K562 (cell line): ENCODE measurements around the gene DSCAM. TPM values are rescaled to one million over a fixed set of nuclear protein-coding genes. Genes with fewer than 3 reads are reported as not detected.

Experiments
- ATAC-seq: fragments of 200-7000 bp; cut with Tn5 transposase; 3 replicates; pipeline ENCODE4 v1.9.1; 2020; ENCODE audit warnings: moderate library complexity
- BruUV-seq: library from RNA; stranded (reverse); fragments of 400-500 nt; replicated peaks from 2 replicates; lab custom pipeline; 2021; lab: Mats Ljungman, UMichigan
- CTCF ChIA-PET: fragments of 300-600 bp; formaldehyde crosslinking; extraction: SDS; loops from one replicate; lab custom pipeline; 2021; ENCODE audit warnings: low intra/inter-chr PET ratio; lab: Yijun Ruan, JAX
- POLR2A ChIA-PET: fragments of 300-600, 350-650 bp; sonication (Branson Sonifier 250); formaldehyde crosslinking; extraction: SDS; loops from one replicate; lab custom pipeline; 2021; ENCODE audit warnings: antibody characterized with exemption, inconsistent platforms; lab: Yijun Ruan, JAX
- DNase-seq, 4 experiments: peaks; one replicate each; pipeline versions ENCODE4 v3.0.0 to v3.0.0-alpha.2; 2011 to 2018; ENCODE audit warnings: low spot score in 3 of 4, mixed read lengths in 3 of 4; ENCODE audit errors: extremely low read depth in 1 of 4
- FAIRE-seq: peaks from 2 replicates; lab custom pipeline; 2011; peaks lifted over from hg19 to GRCh38; lab: Jason Lieb, UNC
- H2AFZ ChIP-seq: 2 replicates; pipeline ENCODE4 v1.6.0; 2011; ENCODE audit warnings: low read depth, low read length, control low read depth, inconsistent platforms
- H3K27ac ChIP-seq: fragments of 200-600 bp; 3 replicates; pipeline ENCODE4 v1.8.0; 2011; ENCODE audit warnings: low read depth, mild to moderate bottlenecking, control low read depth, inconsistent platforms, low read length, moderate library complexity, mixed read lengths; ENCODE audit errors: extremely low read depth
- H3K27me3 ChIP-seq, 2 experiments: fragments of 300-600 bp in 1 of 2; 2 replicates in 1 of 2; 3 replicates in 1 of 2; pipeline versions ENCODE4 v1.6.0 to v1.8.0; 2011; ENCODE audit warnings: inconsistent platforms in 2 of 2, low read length in 2 of 2, mild to moderate bottlenecking in 1 of 2, mixed read lengths in 1 of 2, moderate library complexity in 1 of 2; ENCODE audit not compliant: control insufficient read depth in 2 of 2, insufficient read depth in 2 of 2
- H3K36me3 ChIP-seq: fragments of 300-600 bp; 3 replicates; pipeline ENCODE4 v1.8.0; 2011; ENCODE audit warnings: mild to moderate bottlenecking, low read length, inconsistent platforms; ENCODE audit not compliant: control insufficient read depth, insufficient read depth
- H3K4me1 ChIP-seq, 2 experiments: fragments of 200-600 bp in 1 of 2; replicated peaks in 1 of 2; 2 replicates in 1 of 2; 3 replicates in 1 of 2; pipeline versions ENCODE4 v1.5.1 to v1.8.0; 2011; ENCODE audit warnings: inconsistent platforms in 2 of 2, low read length in 2 of 2, mild to moderate bottlenecking in 1 of 2, mixed read lengths in 1 of 2, moderate library complexity in 1 of 2; ENCODE audit not compliant: control insufficient read depth in 2 of 2, insufficient read depth in 2 of 2
- H3K4me2 ChIP-seq: 2 replicates; pipeline ENCODE4 v1.6.1; 2011; ENCODE audit warnings: low read length, control low read depth, inconsistent platforms, mixed read lengths; ENCODE audit not compliant: insufficient read depth
- H3K4me3 ChIP-seq: fragments of 200-600 bp; sonication (generic), shearing (Covaris generic); 2 replicates; pipeline ENCODE4 v1.5.1; 2016; ENCODE audit warnings: control low read depth, inconsistent platforms
- H3K79me2 ChIP-seq: fragments of 200-600 bp; 3 replicates; pipeline ENCODE4 v1.8.0; 2011; ENCODE audit warnings: low read length, inconsistent platforms; ENCODE audit not compliant: control insufficient read depth, insufficient read depth
- H3K9ac ChIP-seq, 2 experiments: 2 replicates each; pipeline versions ENCODE4 v1.6.0 to v1.6.1; 2011; ENCODE audit warnings: low read depth in 2 of 2, low read length in 2 of 2, control low read depth in 1 of 2, inconsistent platforms in 1 of 2, mild to moderate bottlenecking in 1 of 2, mixed read lengths in 1 of 2; ENCODE audit not compliant: insufficient read depth in 1 of 2
- H3K9me1 ChIP-seq: one replicate; pipeline ENCODE4 v1.6.0; 2011; ENCODE audit warnings: inconsistent platforms, mild to moderate bottlenecking, low read length, moderate library complexity; ENCODE audit not compliant: control insufficient read depth, insufficient read depth
- H3K9me3 ChIP-seq: replicated peaks from 2 replicates; pipeline ENCODE4 v1.5.1; 2011; ENCODE audit warnings: low read depth, low read length, inconsistent platforms; ENCODE audit not compliant: control insufficient read depth, insufficient read depth
- H4K20me1 ChIP-seq: replicated peaks from 2 replicates; pipeline ENCODE4 v1.6.1; 2011; ENCODE audit warnings: low read length, inconsistent platforms, mixed read lengths; ENCODE audit not compliant: control insufficient read depth, insufficient read depth
- ASH1L ChIP-seq: fragments of 450-650 bp; IDR thresholded peaks from 2 replicates; pipeline ENCODE4 v1.6.1; 2018; ENCODE audit warnings: borderline replicate concordance, mild to moderate bottlenecking, low read depth; ENCODE audit not compliant: partially characterized antibody
- BHLHE40 ChIP-seq: IDR thresholded peaks from 2 replicates; pipeline ENCODE4 v1.6.1; 2011; ENCODE audit warnings: low read length, improper control_type of control experiment
- FOXJ3 ChIP-seq: sonication (generic); formaldehyde crosslinking; IDR thresholded peaks from 2 replicates; pipeline ENCODE4 v1.4.0; 2020; ENCODE audit warnings: mild to moderate bottlenecking, missing genetic modification reagents
- HSF4 ChIP-seq: fragments of 250-450 bp; sonication (Bioruptor Pico); IDR thresholded peaks from 2 replicates; pipeline ENCODE4 v2.1.2; 2022; ENCODE audit warnings: mild to moderate bottlenecking, moderate library complexity, borderline replicate concordance
- KAT2B ChIP-seq: IDR thresholded peaks from one replicate; pipeline ENCODE4 v1.6.1; 2012; ENCODE audit warnings: low read depth, mild to moderate bottlenecking, control low read depth, inconsistent platforms, low read length, moderate library complexity
- MNT ChIP-seq, 2 experiments: fragments of 450-650 bp; conservative IDR thresholded peaks; 2 replicates each; pipeline ENCODE4 v1.6.1; 2017; ENCODE audit warnings: mild to moderate bottlenecking in 2 of 2, moderate library complexity in 2 of 2
- PHB2 ChIP-seq: fragments of 450-650 bp; IDR thresholded peaks from 2 replicates; pipeline ENCODE4 v1.6.1; 2017; ENCODE audit warnings: low read depth
- ZFX ChIP-seq: sonication (generic); formaldehyde crosslinking; IDR thresholded peaks from 2 replicates; pipeline ENCODE4 v1.8.0; 2022; ENCODE audit warnings: mild to moderate bottlenecking, missing genetic modification reagents, moderate library complexity
- WGBS: fragments of 100-300 bp; shearing (Covaris generic); methylation state at CpG from one replicate; pipeline ENCODE4 v1.1.6; 2016; ENCODE audit warnings: low coverage, mixed read lengths; ENCODE audit not compliant: insufficient coverage; ENCODE audit errors: missing lambda C conversion rate; 5-methylcytosine and 5-hydroxymethylcytosine counted together
- in situ Hi-C: fragments of 300-500 bp; cut with MboI; formaldehyde crosslinking; loops from 4 replicates; pipeline ENCODE4 v1.15.0; 2018; ENCODE audit warnings: inconsistent platforms, mixed read lengths
- intact Hi-C: fragments of 100-400 bp; cut with micrococcal nuclease; formaldehyde crosslinking; loops from 2 replicates; pipeline ENCODE4 v1.14.2; 2022
- polyA plus RNA-seq, 8 experiments: library from polyadenylated mRNA; depleted of rRNA in 4 of 8; stranded (reverse) in 5 of 8; unstranded in 3 of 8; fragments of >200 nt; fragmentation: Nextera tagmentation in 2 of 8; fragmentation: Illumina TruSeq in 1 of 8; extraction: Ambion mirVana in 2 of 8; extraction: Trizol in 1 of 8; gene quantifications; 2 replicates each; pipeline versions ENCODE4 v1.2.1 to v1.2.3, GENCODE V29; 2011 to 2014; ENCODE audit warnings: inconsistent platforms in 1 of 8, missing spikeins in 1 of 8
- total RNA-seq, 7 experiments: library from RNA; depleted of rRNA in 6 of 7; stranded (reverse); fragments of >200 nt in 6 of 7; fragmentation: Illumina TruSeq in 2 of 7; extraction: Trizol in 2 of 7; gene quantifications; 2 replicates each; pipeline versions ENCODE4 v1.2.1 to v1.2.3, GENCODE V29; 2011 to 2021; ENCODE audit warnings: low replicate concordance in 1 of 7
- TF ChIP-seq, protein P1 (sequence below): fragments of 250-450 bp; sonication (Bioruptor Pico); IDR thresholded peaks from 2 replicates; pipeline ENCODE4 v1.4.0; 2020; ENCODE audit warnings: mild to moderate bottlenecking, moderate library complexity

DSCAM gene
- total and polyA plus RNA-seq, 9 of the 15 experiments (the other 6 are each of a cell fraction or from before 2014, with no cell fraction given) = not detected

DNA sequence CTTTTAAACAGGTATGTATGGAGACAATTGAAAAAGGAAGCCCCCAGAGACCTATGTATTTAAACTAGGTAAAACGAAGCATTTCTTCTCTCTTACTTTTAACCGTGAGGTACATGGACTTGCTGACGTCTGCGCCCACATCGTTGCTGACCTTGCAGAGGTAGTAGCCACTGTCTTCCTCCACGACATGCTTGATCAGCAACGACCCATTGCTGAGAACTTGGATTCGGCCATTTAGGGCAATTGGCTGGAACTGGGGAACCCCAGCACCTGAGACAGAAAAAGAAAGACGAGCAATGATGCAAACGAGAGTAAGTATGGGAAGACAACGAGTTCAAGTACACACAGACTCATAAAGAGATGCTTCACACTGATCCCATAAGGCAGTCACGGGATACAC is 571.0 kb downstream of the DSCAM start:
- no peak for ATAC-seq
- no peaks in the 10 kb centered on the region for H4K20me1 ChIP-seq
- no peak overlapping the region for H3K9ac ChIP-seq
- ChIA-PET CTCF (no interaction called here), POLR2A (no interaction called here)
- H3K4me2 ChIP-seq = no peak overlapping the region
- DNase-seq = no peak
- H3K27me3 ChIP-seq = no peaks in the 10 kb centered on the region
- H3K4me1 ChIP-seq = no peaks in the 10 kb centered on the region
- H3K79me2 ChIP-seq = no peaks in the 10 kb centered on the region
- no TSS peak for BruUV-seq
- in situ Hi-C loops = no loop called here
- 0% methylated on average over 12 of the region's 12 CpGs for WGBS
- H3K27ac ChIP-seq = no peak overlapping the region
- no peak for FAIRE-seq
- no peak overlapping the region for H3K4me3 ChIP-seq
- no peak for TF ChIP-seq MNT (conservative IDR thresholded peaks at IDR 0.05)
- TF ChIP-seq BHLHE40 = no peak
- no peak for TF ChIP-seq PHB2
- intact Hi-C loops = no loop called here
- H2AFZ ChIP-seq = no peak overlapping the region
- no peaks in the 10 kb centered on the region for H3K9me1 ChIP-seq
- no peaks in the 10 kb centered on the region; the same call in 1 of the 2 replicates for H3K9me3 ChIP-seq
- H3K36me3 ChIP-seq = no peaks in the 10 kb centered on the region

DNA sequence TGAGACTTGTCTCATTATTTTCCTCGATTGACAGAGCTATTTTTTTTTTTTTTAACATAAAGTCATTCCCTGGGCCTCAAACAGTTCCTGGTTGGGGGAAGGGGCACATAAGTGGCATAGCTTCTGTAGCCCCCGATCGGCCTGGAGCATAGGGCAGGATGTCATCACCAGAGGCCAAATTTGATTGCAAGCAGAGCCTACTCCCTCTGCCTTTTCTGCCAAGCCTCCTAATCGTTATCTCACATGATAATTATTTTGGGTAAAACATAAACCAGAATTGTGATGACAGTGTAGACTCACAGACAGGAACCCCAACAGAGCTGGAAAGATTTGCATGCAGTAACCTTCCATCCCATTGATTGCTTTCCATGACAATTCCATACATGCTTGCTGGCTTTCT is 574.9 kb downstream of the DSCAM start:
- CTCF ChIA-PET = no interaction called here
- BruUV-seq = no TSS peak
- TF ChIP-seq KAT2B (no peak), ZFX (CRISPR knock-in tag) (no peak), FOXJ3 (CRISPR knock-in tag) (no peak), HSF4 (CRISPR knock-in tag) (no peak), ASH1L (no peak)
- TF ChIP-seq, protein P1, sequence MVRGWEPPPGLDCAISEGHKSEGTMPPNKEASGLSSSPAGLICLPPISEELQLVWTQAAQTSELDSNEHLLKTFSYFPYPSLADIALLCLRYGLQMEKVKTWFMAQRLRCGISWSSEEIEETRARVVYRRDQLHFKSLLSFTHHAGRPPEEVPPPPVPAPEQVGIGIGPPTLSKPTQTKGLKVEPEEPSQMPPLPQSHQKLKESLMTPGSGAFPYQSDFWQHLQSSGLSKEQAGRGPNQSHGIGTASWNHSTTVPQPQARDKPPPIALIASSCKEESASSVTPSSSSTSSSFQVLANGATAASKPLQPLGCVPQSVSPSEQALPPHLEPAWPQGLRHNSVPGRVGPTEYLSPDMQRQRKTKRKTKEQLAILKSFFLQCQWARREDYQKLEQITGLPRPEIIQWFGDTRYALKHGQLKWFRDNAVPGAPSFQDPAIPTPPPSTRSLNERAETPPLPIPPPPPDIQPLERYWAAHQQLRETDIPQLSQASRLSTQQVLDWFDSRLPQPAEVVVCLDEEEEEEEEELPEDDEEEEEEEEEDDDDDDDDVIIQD (CRISPR knock-in tag) = no peak

More for the DNA sequence above, 574.9 kb downstream of the DSCAM start:
- H3K36me3 ChIP-seq = no peaks in the 10 kb centered on the region
- H3K4me1 ChIP-seq = no peaks in the 10 kb centered on the region
- POLR2A ChIA-PET = no interaction called here
- no peaks in the 10 kb centered on the region; the same call in 1 of the 2 replicates for H3K9me3 ChIP-seq
- ATAC-seq (no peak), DNase-seq (no peak), FAIRE-seq (no peak)
- WGBS = 3% methylated on average over 4 of the region's 4 CpGs
- H2AFZ ChIP-seq = no peak overlapping the region
- intact Hi-C loops (no loop called here), in situ Hi-C loops (no loop called here)
- H3K9me1 ChIP-seq = no peaks in the 10 kb centered on the region
- H3K79me2 ChIP-seq = no peaks in the 10 kb centered on the region
- no peak overlapping the region for H3K4me3 ChIP-seq
- no peaks in the 10 kb centered on the region for H3K27me3 ChIP-seq
- no peaks in the 10 kb centered on the region for H4K20me1 ChIP-seq
- H3K27ac ChIP-seq = no peak overlapping the region
- H3K4me2 ChIP-seq = no peak overlapping the region
- no peak overlapping the region for H3K9ac ChIP-seq
